HG03571 (cell line): ENCODE data around the gene FBXW7.

Experiments used
- ATAC-seq: cut with Tn5 transposase; IDR thresholded peaks from one replicate; pipeline ENCODE4 v1.9.1; 2021; ENCODE audit not compliant: unreplicated experiment

The FBXW7 gene

GRCh38 chr4:152434011-152434410, 101.9 kb downstream of the FBXW7 start:
- ATAC-seq = no peak

DNA sequence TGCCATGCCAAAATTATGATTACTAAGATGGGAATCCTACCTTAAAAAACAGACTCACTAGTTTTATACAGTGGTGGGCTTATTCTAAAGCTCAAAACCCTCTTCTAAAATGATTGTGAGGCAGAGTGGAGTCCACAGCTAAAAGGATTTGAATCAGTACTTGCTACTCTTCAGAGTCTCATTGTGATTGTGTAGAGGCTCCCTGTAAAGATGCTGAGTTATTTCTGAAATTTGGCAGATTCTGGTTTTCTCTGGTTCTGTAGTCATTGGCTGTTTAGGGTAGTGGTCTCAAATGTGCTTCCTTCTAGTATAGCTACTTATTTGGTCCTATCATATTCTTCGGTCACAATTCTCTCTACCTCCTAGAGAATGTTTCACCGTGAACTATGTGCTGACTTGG, 104.1 kb downstream of the FBXW7 start:
- no peak for ATAC-seq

DNA sequence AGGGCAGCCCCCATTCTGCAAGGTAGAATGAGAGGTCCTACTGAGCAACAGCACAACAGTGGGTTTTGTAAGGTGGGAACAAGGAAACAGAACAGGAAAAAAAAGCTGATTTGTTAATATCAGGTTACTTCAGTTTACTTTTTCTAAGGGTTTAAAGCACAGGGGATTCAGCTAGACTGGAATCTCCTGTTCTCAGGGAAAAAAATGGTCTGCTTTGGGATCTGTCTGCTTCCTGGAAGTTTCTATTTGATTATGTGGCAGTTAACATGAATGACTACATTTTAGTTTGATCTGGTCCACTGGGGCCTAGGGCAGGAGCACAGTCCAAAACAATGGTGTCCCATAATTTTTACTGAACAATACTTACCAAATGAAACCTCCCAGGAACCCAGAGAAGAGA, 104.6 kb downstream of the FBXW7 start:
- no peak for ATAC-seq

GRCh38 chr4:152430507-152430906, 105.4 kb downstream of the FBXW7 start:
- no peak for ATAC-seq

- no peak for ATAC-seq
These were observed 107.9 kb downstream of the FBXW7 start for GRCh38 chr4:152427981-152428380.

DNA sequence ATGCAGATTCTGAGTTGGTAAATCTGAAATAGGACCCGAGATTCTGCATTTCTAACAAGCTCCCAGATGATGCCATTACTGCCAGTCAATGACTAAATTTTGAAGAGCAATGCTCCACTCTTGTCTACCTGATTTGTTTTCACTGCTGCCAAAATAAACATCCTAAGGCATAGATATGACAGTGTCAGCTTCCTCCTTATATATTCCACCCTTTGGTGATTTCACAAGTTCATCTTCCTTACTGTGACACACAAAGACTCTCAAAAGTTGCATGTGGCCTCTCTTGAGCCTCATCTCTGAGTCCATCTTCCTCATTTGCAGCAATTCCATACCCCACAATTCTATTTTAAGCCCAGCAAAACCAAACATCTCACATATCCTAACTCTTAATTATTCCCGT, 110.9 kb downstream of the FBXW7 start:
- no peak for ATAC-seq

DNA sequence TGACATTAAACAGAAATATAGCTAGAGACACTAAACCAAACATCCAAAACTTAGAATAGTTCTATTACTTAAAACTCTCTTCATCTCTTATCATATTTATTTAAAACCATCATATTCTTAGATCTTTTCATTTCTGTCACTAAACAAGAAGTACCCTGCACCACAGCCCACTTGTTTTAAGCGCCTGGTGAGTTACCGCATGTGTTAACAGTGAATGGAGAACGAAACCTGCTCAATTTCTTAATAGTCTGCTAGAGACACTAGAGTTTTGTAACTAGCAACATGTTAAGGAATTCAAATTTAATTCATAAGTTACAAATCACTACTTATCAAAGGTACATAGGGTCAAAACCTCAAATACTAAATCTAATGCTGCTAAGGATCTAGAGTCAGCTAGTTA, 111.5 kb downstream of the FBXW7 start:
- no peak for ATAC-seq

DNA sequence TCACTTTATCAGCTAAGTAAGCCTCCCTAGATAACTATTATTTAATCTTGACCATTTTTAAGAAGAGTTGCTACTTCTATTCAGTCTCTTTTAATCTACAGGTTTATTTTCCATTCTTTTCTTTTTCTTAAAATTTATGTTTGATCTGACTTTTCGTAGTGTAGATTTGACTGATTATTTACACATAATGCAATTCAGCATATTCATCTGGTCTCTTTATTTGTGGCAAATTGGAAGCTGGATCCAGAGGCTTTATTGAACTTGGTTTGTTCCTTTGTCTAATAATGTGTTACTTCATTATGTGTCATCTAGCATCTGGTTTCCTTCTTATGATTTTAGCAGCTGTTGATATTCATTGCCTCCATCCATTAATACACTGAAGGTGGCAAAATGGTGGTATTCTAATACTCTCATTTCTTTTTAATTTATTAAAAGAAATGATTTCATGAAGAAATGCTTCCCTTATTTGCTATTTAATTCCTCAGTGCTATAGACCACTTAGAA, 113.0 kb downstream of the FBXW7 start:
- no peak for ATAC-seq

DNA sequence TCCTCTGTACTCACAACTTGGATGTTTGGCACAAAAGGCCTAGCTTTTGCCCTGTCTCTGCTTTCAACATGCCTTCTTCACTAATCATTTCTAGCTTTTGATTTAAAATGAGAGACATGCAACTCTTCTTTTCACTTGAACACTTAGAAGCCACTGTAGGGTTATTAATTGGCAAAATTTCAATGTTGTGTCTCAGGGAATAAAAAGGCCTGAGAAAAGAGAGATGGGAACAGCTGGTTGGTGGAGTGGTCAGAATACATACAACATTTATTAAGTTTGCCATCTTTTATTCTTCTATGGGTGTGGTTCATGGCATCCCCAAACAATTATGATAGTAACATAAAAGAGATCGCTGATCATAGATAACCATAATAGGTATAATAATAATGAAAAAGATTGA, 114.3 kb downstream of the FBXW7 start:
- no peak for ATAC-seq

DNA sequence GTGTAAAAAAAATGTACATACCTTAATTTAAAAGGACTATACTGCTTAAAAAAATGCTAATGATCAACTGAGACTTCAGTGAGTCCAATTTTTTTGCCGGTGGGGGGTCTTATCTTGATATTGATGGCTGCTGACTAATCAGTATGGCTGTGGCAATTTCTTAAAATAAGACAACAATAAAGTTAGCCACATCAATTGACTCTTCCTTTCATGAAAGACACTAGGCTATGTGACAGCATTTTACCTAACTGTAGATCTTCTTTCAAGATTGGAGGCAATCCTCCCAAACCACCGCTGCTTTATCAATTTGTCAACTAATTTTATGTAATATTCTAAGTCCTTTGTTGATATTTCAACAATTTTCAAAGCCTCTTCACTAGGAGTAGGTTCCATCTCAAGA, 116.1 kb downstream of the FBXW7 start:
- ATAC-seq = no peak

- ATAC-seq = no peak
These were observed 118.2 kb downstream of the FBXW7 start for GRCh38 chr4:152417673-152418072.

DNA sequence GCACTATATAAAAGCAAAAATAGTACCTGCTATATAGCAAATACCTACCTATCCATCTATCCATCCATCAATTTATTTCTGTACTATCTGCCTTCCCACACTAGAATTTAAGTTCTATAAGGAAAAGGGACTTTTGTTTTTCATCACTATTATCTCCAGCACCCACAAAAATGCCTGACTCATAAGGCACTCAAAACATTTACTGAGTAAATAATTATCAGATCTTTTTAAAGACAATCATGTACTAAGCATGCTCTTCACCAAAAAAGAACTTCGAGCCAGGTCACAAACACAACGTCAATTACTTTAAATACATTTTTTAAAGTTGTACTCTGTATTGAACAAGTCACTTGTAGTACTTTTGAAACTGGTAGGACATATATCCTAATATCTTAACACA, 119.9 kb downstream of the FBXW7 start:
- ATAC-seq = no peak

GRCh38 chr4:152408514-152409327, 127.2 kb downstream of the FBXW7 start:
- no peak for ATAC-seq

DNA sequence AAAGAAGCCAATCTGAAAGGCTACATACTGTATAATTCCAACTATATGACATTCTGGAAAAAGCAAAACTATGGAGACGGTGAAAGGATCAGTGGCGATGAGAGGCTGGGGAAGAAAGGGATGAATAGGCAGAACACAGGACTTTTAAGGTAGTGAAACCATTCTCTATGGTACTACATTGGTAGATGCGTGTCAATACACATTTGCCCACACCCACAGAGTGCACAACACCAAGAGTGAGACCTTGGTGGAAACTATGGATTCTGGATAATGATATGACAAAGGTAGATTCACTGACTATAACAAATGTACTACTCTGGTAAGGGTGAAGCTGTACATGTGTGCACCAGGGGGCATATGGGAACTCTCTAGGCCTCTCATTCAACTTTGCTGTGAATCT, 134.5 kb downstream of the FBXW7 start:
- no peak for ATAC-seq

GRCh38 chr4:152399246-152399645, 136.6 kb downstream of the FBXW7 start:
- peak; percentile 54 for ATAC-seq

DNA sequence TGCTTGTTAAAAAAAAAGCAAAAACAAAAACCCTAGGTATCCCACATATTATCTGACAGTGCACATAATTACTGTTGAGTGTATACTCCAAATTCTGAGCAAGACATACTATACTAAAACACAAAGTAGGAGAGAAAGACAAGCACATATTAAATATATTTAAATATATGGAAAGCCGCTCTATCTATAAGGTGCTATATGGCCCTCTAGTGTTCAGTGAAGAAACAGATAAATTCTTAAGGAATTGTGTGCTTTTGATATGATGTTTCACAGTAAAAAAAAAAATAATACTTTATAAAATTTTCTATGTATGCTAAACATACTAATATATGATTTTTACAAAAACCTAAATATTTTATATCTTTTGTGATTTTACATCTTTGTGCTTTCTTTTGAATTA, 137.8 kb downstream of the FBXW7 start:
- ATAC-seq = no peak

GRCh38 chr4:152394791-152395190, 141.1 kb downstream of the FBXW7 start:
- ATAC-seq = no peak

- no peak for ATAC-seq
These were observed 143.8 kb downstream of the FBXW7 start for GRCh38 chr4:152392079-152392478.

DNA sequence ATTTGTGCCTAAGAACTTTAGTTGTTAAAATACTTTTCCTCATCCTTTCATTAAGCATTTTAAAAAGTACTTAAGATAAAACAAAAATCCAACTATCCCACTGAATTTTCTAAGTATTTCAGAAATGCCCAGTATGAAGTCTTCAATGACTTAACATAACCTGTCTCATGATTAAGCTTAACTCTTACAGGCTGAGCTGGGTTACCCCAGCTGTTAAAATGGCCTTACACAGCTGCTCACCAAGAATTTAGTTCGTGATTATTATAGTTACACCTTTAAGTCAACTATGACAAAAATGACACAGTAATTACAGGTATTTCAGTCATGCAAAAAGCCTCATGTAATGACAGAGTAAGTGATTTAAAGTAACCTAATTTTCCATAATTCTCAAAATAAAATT, 145.7 kb downstream of the FBXW7 start:
- no peak for ATAC-seq

DNA sequence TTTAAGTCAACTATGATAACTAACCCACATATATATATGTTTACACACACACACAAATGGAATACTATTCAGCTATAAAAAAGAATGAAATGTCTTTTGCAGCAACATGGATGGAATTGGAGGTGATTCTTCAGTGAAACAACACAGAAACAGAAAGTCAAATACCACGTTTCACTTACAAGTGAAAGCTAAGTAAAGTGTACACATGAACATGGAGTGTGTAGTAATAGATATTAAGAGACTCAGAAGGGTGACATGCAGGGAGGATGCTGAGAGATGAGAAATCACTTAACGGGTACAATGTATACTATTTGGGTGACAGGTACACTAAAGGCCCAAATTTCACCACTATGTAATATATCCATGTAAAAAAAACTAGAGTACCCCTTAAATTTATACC, 146.5 kb downstream of the FBXW7 start:
- ATAC-seq = no peak

- ATAC-seq = no peak
These were observed 150.3 kb downstream of the FBXW7 start for GRCh38 chr4:152385551-152385950.

- ATAC-seq = peak; percentile 65
These were observed 153.7 kb downstream of the FBXW7 start for GRCh38 chr4:152382057-152382785.
